Kidney (tissue), 14 donors: ENCODE measurements around the gene BMP3. TPM values are rescaled to one million over a fixed set of nuclear protein-coding genes. Genes with fewer than 3 reads are reported as not detected.

Experiments
- DNase-seq, 5 donors: peaks; one replicate each; pipeline ENCODE4 v3.0.0-alpha.2; 2013 to 2020
- FAIRE-seq: peaks from 2 replicates; lab custom pipeline; 2012; peaks lifted over from hg19 to GRCh38; lab: Jason Lieb, UNC
- H3K27ac ChIP-seq, 2 donors: one replicate each; pipeline ENCODE4 v1.7.0; 2013; ENCODE audit warnings: low read depth in 2 of 2, low read length in 2 of 2, inconsistent platforms in 1 of 2
- H3K27me3 ChIP-seq: one replicate; pipeline ENCODE4 v1.7.1; 2013; ENCODE audit warnings: low read length, inconsistent platforms; ENCODE audit not compliant: control insufficient read depth, insufficient read depth
- H3K36me3 ChIP-seq, 3 donors: one replicate each; pipeline versions ENCODE4 v1.7.0 to v1.7.1; 2013; ENCODE audit warnings: low read length in 3 of 3, control low read depth in 1 of 3, inconsistent platforms in 1 of 3; ENCODE audit not compliant: insufficient read depth in 3 of 3, control insufficient read depth in 2 of 3
- H3K4me1 ChIP-seq, 3 donors: one replicate each; pipeline versions ENCODE4 v1.7.0 to v1.7.1; 2013; ENCODE audit warnings: low read length in 3 of 3, inconsistent platforms in 1 of 3, low read depth in 1 of 3; ENCODE audit not compliant: control insufficient read depth in 2 of 3, insufficient read depth in 2 of 3
- H3K4me3 ChIP-seq, 3 donors: one replicate each; pipeline versions ENCODE4 v1.7.0 to v1.8.1; 2013; ENCODE audit warnings: low read length in 3 of 3, control low read depth in 1 of 3, inconsistent platforms in 1 of 3
- H3K9ac ChIP-seq, 3 donors: one replicate each; pipeline versions ENCODE4 v1.7.0 to v1.7.1; 2013; ENCODE audit warnings: low read length in 3 of 3, control low read depth in 1 of 3, inconsistent platforms in 1 of 3
- H3K9me3 ChIP-seq, 3 donors: one replicate each; pipeline versions ENCODE4 v1.7.0 to v1.7.1; 2013; ENCODE audit warnings: low read length in 3 of 3, control low read depth in 1 of 3, inconsistent platforms in 1 of 3; ENCODE audit not compliant: control insufficient read depth in 2 of 3, insufficient read depth in 1 of 3
- intact Hi-C: fragments of 100-400 bp; cut with DNase I; formaldehyde crosslinking; loops from one replicate; pipeline ENCODE4 v1.11.1; 2022
- polyA plus RNA-seq: library from polyadenylated mRNA; stranded (reverse); fragments of 350-450 nt; fragmentation: Illumina TruSeq; extraction: RNeasy Lipid Tissue Mini Kit (QIAGEN cat#74804); gene quantifications from one replicate; pipeline ENCODE4 v1.2.3, GENCODE V29; 2014; ENCODE audit warnings: low read depth, low replicate concordance; ENCODE audit not compliant: insufficient read depth
- total RNA-seq: library from RNA; stranded (reverse); fragmentation: NEBNext Ultra II Directional; extraction: Animal tissue kit (Norgen Biotek cat#: 25700); gene quantifications from one replicate; pipeline ENCODE4 v1.2.1, GENCODE V29; 2021
- TF ChIP-seq, protein P1 (sequence below): IDR thresholded peaks from 3 replicates; pipeline ENCODE4 v1.5.1; 2012; ENCODE audit warnings: mild to moderate bottlenecking, moderate library complexity, borderline replicate concordance; ENCODE audit not compliant: insufficient read depth; ENCODE audit errors: extremely low read depth
- donor health status: control.
- donor health status: control.
- donor health status: control.
- donor health status: control.
- donor health status: control.
- donor health status: DM: yes; HTN: yes; CAD: no.
- donor health status: Normal renal cell carcinoma (clear cell type).

Gene BMP3
- total and polyA plus RNA-seq, 2 donors from 2014 or later: 0.28 TPM; not detected in 1

DNA sequence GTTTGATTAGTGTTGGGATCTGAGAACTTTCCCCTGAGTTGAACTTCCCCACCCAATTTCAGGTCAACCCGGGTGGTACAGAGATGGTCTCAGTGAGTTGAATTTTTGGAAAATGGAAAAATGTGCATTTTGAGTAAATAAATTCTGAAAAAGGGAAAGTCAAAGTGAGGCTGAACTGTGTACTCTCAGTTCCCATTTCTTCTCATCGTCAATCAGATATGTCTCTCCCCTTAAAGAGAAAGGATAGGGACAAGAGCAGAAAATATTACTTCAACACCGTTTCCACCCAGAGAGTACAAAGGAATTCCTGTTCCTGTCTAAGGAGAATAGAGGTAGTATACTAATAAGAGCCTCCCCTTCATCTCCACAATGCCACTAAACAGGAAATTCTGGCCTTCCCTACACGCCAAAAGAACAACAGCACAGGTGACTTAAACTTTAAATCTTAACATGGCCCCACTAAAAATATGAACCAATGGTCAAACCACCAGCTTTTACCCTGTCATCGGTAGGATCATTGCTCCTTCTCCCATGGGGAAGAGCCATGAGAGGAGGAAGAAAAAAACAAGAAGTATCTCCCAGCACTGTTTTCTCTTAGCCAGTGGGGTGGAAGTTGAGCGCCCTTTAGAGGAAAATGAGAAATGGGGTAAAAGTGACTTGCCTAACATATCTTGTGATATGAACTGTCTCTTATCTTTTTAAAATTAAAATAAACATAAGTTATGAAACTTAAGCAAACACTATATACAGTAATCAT is 30.3 kb downstream of the BMP3 start:
- no peak overlapping the region for H3K9ac ChIP-seq
- TF ChIP-seq, protein P1, sequence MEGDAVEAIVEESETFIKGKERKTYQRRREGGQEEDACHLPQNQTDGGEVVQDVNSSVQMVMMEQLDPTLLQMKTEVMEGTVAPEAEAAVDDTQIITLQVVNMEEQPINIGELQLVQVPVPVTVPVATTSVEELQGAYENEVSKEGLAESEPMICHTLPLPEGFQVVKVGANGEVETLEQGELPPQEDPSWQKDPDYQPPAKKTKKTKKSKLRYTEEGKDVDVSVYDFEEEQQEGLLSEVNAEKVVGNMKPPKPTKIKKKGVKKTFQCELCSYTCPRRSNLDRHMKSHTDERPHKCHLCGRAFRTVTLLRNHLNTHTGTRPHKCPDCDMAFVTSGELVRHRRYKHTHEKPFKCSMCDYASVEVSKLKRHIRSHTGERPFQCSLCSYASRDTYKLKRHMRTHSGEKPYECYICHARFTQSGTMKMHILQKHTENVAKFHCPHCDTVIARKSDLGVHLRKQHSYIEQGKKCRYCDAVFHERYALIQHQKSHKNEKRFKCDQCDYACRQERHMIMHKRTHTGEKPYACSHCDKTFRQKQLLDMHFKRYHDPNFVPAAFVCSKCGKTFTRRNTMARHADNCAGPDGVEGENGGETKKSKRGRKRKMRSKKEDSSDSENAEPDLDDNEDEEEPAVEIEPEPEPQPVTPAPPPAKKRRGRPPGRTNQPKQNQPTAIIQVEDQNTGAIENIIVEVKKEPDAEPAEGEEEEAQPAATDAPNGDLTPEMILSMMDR: no peak
- DNase-seq (no peak), FAIRE-seq (no peak)
- no peak overlapping the region for H3K27ac ChIP-seq
- H3K27me3 ChIP-seq: no peaks in the 10 kb centered on the region
- no peak overlapping the region for H3K4me3 ChIP-seq
- no peaks in the 10 kb centered on the region for H3K36me3 ChIP-seq
- no peaks in the 10 kb centered on the region for H3K4me1 ChIP-seq
- intact Hi-C loops: no loop called here
- no peaks in the 10 kb centered on the region for H3K9me3 ChIP-seq

DNA sequence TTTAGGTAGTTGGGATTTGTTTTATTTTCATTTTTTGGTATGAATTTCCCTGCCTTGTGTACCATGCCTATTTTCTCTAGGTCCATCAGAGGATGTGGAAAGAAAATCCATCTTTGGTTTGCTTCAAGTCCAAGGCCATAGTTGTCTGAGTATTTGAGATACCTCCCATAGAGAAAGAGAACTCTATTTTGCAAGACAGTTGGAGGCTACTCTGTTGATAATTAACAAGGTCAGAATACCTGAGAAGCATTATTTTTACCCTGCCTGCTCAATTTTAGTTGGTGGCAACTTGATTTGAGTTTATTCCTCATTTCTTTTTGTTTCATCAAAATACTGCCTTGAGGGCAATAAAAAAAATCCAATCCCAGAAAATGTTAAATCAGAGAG is 30.8 kb downstream of the BMP3 start:
- no peak for DNase-seq
- H3K27me3 ChIP-seq: no peaks in the 10 kb centered on the region
- no peak overlapping the region for H3K27ac ChIP-seq
- intact Hi-C loops: no loop called here
- FAIRE-seq: no peak
- no peak overlapping the region for H3K4me3 ChIP-seq
- no peaks in the 10 kb centered on the region for H3K9me3 ChIP-seq
- H3K36me3 ChIP-seq: no peaks in the 10 kb centered on the region
- TF ChIP-seq, protein P1: no peak
- no peak overlapping the region for H3K9ac ChIP-seq
- no peaks in the 10 kb centered on the region for H3K4me1 ChIP-seq

DNA sequence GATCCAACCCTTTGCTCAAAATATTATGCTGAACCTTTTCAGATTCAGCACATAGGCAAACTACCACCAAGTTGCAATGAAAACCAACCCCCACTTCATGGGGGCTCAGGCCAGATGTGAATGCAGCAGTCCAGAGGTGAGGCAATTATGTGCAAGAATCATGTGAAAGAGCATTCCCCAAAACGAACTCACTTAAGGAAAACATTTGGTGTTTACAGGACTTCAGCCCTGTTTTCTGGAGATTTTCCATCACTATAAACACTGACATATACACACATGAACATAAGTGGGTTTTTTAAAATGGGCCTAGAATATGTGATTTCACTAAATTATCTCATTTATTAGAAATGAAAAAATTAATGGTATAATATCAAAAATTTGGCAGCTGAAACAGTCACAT is 31.5 kb downstream of the BMP3 start:
- FAIRE-seq: no peak
- H3K36me3 ChIP-seq: no peaks in the 10 kb centered on the region
- TF ChIP-seq, protein P1: no peak
- H3K9ac ChIP-seq: no peak overlapping the region
- no peaks in the 10 kb centered on the region for H3K9me3 ChIP-seq
- DNase-seq: no peak
- H3K4me1 ChIP-seq: no peaks in the 10 kb centered on the region
- H3K27me3 ChIP-seq: no peaks in the 10 kb centered on the region
- no peak overlapping the region for H3K27ac ChIP-seq
- intact Hi-C loops: no loop called here
- no peak overlapping the region for H3K4me3 ChIP-seq
